GM18519 (cell line): ENCODE measurements around the gene MAGT1.
"Not testable (repeated sequence)": the region's sequence is repeated elsewhere in the genome, so short reads cannot be mapped to it uniquely, and the experiment has no call there.

Experiments
- ATAC-seq: cut with Tn5 transposase; IDR thresholded peaks from one replicate; pipeline ENCODE4 v1.9.1; 2021; ENCODE audit warnings: mild to moderate bottlenecking, moderate library complexity; ENCODE audit not compliant: unreplicated experiment, low FRiP score

MAGT1 gene

DNA sequence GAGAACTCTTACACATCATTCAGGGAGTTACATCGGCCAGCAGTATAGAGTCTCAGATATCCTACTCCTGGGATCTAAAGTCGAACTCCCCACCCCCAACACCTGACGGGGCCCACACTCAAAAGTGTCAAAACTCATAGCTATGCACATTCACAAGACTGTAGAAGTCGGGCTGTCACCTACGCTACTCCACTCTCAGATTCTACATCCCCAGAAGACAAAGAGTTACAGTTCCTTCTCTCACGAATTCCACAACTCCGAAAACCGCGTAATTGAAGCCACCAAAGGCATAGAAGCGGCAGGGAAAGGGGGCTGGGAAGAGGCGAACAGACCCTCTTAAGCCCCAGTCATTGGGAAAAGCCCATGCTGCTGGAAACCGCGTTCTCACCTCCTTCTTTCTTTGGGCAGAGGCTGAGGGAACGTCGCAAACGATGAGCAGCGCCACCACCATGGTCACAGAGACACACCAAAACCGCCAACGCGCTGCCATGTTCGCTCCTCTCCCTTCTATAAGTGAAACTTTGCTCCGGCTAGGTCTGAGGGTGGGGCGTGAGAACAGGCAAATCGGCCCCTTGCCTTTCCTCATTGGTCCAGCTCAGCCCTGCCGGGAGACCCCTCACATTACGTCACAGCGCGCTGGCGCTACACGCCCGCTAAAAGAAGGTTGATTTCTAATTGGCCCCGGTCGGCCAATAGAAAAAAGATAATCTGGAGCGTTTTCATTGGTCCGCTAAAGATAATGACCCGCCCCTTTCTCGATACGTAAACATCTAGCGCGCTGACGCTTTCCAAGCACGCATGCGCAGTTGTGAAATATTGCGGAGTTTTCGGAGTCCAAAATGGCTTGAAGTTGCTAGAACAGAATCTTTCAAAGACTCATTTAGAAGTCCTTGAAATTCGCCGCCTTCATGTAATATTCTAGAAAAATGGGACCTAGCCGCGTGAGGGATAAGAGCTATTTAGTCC lies at the start of gene MAGT1:
Gene MAGT1, minus strand, starts transcription at position 515 of the 966 bp plus-strand sequence. Its CDS starts 25 bp downstream, at position 490.
- peak; percentile 83 for ATAC-seq

DNA sequence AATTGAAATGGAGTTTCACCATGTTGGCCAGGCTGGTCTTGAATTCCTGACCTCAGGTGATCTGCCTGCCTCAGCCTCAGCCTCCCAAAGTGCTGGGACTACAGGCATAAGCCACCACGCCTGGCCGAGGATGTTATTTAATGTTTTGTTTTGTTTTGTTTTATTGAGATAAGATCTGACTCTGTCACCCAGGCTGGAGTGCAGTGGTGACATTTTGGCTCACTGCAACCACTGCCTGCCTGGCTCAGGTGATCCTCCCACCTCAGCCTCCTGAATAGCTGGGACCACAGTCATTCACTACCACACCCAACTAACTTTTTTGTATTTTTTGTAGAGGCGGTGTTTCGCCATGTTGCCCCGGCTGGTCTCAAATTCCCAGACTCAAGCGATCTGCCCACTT lies 49.8 kb upstream of the MAGT1 start:
- ATAC-seq: not testable (repeated sequence)

GRCh38 chrX:77938083-77938680 lies 42.9 kb upstream of the MAGT1 start:
- no peak for ATAC-seq

DNA sequence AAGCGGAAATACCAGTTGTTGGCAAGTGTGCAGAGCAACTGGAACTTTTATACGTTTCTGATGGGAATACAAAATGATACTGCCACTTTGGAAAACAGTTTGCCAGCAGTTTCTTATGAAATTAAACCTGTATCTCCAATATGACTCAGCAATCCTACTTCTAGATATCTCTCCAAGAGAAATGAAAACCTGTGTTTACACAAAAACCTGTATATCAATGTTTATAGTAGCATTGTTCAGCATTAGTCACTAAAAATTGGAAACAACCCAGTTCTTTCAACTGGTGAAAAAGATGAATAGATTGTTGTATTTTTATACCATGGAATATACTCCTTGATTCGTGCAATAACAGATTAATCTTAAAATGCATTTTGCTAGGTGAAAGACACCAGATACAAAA lies 42.1 kb upstream of the MAGT1 start:
- no peak for ATAC-seq

DNA sequence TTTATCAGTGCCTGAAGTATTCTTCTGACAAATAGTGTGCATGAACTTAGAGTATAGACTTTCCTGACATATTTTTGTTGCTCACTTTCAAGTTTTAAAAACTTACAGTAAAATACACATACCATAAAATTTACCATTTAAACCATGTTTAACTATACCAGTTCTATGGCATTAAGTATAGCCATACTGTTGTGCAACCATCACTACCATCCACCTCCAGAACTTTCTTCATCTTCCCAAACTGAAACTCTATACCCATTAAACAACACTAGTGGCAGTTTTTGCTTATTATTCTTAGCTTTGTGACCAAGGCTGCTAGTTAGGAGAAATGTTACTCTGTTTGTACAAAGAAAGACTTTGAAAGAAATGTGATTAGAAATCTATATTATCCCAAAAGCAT lies 41.1 kb upstream of the MAGT1 start:
- no peak for ATAC-seq

DNA sequence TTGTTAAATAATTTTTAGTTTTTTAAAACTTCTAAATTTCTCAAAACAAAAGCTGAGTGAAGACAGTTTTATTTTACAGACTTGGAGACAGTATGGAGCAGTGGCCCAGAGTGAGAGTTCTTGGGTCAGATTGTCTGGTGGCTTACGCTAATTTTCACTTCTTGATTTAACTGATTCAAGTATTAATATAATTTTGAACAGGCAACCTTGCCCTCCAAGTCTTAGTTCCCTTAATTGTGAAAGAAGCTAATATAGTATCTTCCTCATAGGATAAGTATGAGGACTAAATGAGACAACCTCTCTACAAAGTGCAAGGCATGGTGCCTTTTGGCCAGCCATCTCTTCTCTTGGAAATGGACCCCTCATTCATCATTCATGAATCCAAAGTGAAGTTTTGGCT lies 40.7 kb upstream of the MAGT1 start:
- ATAC-seq: no peak

DNA sequence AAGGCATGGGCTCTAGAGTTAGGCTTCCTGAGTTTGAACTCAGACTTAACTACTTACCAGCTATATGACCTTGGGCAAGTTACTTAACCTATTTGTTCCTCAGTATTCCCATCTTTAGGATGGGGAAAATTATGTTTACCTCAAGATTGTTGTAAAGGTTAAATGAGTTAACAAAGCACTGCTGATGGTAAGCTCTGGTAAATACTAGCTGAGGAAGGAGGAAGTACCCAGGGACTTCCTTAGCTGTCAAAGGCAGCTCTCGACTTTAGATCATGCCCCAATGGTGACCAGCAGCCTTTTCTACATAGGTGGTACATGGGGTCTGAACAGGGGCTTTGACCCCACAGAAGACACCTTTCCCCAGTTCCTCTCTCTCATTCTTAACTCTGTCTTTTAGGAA lies 35.3 kb upstream of the MAGT1 start:
- no peak for ATAC-seq

DNA sequence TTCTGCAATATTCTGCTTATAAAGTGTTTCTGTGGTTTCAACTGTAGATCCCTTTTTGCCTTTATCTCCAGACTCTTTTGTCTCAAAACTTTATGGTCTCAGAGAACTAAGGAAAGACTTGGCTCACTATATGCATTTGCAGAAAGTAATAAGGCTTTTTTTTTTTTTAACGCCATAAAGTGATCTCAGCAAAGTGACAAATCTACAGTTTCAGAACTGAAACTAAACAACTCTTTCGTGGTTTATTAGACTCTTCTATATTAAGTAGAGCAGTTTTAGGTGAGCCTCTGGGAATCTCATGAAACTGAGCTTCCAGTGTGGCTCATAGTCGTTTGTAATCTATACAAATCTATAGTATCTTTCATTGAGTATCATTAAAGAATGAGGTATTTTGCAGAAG lies 30.5 kb upstream of the MAGT1 start:
- no peak for ATAC-seq

DNA sequence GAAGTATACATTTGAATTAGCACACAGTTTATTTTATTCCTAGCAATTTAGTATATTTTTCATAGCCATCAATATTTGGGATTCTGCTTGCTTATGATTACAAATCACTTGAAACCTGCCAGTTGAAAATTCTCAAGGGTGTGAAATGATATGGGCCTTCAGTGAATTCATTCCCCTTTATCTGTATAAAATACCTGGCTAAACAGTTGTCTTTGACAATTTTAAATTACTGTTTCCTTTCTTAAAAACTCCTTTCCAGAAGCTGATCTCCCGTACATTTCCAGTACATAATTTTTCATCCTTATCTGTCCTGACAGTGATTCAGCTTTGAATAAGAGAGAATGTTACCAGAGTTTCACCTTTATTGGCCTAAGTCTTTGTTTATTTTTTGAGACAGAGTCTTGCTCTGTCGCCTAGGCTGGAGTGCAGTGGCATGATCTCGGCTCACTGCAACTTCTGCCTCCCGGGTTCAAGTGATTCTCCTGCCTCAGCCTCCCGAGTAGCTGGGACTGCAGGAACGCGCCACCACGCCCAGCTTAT lies 29.2 kb upstream of the MAGT1 start:
- ATAC-seq: no peak

DNA sequence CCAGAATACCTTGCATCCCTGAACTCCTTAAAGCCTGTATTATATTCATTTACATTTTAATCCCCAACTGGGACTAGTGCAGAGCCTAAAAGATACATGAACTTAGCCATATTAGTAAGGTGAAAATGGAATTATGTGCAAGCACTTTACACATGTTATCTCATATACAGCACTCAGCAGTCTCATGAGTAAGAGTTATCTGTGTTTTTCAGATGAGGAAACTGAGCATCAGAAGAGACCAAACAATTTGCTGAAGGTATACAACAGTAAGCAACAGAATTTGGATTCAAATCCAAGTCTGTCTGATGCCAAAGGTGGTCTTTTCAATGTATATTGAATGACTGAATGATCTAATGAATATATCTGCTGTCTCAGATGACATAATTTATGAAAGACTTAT lies 27.6 kb upstream of the MAGT1 start:
- ATAC-seq: no peak

GRCh38 chrX:77919370-77919769 lies 24.1 kb upstream of the MAGT1 start:
- not testable (repeated sequence) for ATAC-seq

DNA sequence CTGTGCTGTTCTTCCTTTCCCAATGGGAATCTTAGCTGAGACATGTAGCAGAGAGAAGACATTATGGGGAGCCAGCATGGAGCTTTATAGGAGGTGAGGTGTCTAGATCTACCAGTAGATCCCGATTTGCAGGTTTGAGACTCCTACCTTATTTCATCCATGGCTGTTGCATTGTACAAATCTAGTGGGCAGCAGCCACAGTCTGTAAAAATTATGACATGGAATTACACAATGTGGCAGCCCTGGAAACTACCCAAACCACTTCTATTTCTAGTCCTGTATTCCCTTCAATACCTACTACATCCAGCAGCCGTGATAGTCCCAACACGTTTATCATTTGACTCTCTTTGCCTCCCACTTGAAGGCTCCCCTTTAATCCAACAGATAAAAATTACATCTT lies 23.3 kb upstream of the MAGT1 start:
- no peak for ATAC-seq

GRCh38 chrX:77917294-77917933 lies 22.2 kb upstream of the MAGT1 start:
- peak; percentile 69 for ATAC-seq

DNA sequence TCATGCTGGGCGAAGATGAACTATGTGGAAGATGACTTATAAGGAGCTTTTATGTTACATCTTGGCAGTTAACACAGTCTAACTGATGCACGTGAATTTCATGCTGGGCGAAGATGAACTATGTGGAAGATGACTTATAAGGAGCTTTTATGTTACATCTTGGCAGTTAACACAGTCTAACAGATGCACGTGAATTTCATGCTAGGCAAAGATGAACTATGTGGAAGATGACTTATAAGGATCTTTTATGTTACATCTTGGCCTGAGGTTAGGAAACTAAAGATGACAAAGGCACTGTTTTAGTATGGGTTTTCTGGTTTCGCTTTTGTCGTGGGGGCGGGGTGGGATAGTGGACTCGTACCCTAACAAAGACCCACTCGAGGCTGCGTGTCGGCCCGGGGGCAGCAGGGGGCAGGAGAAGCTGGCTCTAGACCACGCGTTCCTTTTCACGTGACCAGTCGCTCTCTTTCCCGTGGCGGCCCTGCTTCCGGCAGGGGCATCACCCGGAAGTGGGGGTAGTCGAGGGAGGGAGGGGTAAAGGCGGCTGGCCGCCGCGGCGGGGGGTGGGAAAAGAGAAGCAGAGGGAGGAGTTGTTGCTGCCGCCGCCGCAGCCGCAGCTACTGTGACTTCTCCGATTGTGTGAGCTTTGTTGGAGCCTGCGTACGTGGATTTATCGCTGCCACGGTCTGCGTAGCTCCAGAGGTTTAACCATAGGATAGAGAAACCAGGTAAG lies 15.0 kb upstream of the MAGT1 start, which contains the start of gene ATP7A:
Gene ATP7A, plus strand, starts transcription at position 586 of the 733 bp plus-strand sequence. CDS start 60,949 bp downstream, outside the sequence.
- peak; percentile 84 for ATAC-seq

GRCh38 chrX:77901506-77901905 lies 6.3 kb upstream of the MAGT1 start:
- no peak for ATAC-seq

DNA sequence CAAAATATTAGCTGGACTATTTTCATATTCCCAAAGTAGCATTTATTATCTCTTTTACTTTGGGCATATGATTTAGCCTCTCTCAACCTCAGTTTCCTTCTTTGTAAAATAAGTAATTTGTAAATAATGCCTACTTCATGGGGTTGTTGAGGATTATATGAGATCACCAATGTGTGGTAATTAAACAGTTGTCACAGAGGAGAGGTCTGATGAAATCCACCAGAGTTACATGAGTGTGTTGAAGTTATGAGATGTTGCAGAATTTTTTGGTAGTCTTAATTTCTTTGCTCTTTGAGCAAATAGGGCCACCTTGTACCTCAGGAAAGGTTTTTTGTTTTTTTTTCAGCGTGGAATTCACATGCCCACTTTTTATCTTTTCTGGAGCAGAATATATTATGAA lies 5.5 kb upstream of the MAGT1 start:
- no peak for ATAC-seq

GRCh38 chrX:77899081-77899828 lies 4.0 kb upstream of the MAGT1 start, which contains the start of gene COX7B:
Gene COX7B (plus strand): TSS chrX:77899468. CDS start chrX:77899554, 86 bp downstream.
- peak; percentile 50 for ATAC-seq

DNA sequence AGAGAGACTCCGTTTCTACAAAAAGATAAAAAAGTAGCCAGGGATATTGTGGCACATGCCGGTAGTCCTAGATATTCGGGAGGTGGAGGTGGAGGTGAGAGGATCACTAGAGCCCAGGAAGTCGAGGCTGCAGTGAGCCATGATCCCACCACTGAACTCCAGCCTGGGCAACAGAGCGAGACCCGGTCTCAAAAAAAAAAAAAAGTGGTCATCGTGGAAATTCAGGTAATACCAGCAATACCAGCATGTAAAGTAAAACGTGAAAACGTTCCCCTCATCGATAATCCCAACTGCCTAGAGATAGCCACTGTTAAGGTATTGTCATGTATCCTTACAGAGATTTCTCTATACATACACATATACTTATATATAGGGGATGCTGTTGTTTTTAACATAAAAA lies 1.5 kb downstream of the MAGT1 start:
- ATAC-seq: no peak

DNA sequence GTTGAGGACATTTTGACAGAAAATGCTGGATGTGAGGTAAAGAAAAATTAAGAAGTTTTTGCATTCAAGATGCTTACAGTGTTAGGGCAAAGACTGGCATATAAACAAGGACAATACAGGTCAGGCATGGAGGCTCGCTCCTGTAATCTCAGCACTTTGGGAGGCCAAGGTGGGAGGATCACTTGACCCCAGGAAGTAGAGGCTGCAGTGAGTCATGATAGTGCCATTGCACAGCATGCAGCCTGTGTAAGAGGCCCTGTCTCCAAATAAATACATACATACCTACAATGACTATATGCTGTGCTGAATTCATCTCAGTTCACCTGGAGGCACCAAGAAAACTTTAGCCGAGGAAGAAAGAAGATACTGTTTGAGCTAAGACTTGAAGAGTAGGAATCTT lies 2.3 kb downstream of the MAGT1 start:
- ATAC-seq: no peak
